Keratinocyte (primary cell): ENCODE measurements around the gene PTPRT. TPM values are rescaled to one million over a fixed set of nuclear protein-coding genes. Genes with fewer than 3 reads are reported as not detected.

Experiments used
- DNase-seq: peaks from one replicate; pipeline ENCODE4 v3.0.0-alpha.2; 2011; ENCODE audit warnings: low read depth, missing footprints, low spot score
- FAIRE-seq: peaks from 2 replicates; lab custom pipeline; 2011; peaks lifted over from hg19 to GRCh38; lab: Jason Lieb, UNC
- H2AFZ ChIP-seq: 2 replicates; pipeline ENCODE4 v1.6.0; 2012; ENCODE audit warnings: low read length, control low read depth, inconsistent platforms; ENCODE audit not compliant: control insufficient read depth
- H3K27ac ChIP-seq: 2 replicates; pipeline ENCODE4 v1.5.1; 2011; ENCODE audit warnings: low read length; ENCODE audit not compliant: control insufficient read depth, insufficient read depth
- H3K27me3 ChIP-seq: 3 replicates; pipeline ENCODE4 v1.6.0; 2011; ENCODE audit warnings: low read length; ENCODE audit not compliant: control insufficient read depth, insufficient read depth; ENCODE audit errors: extremely low read depth
- H3K36me3 ChIP-seq, 2 experiments: 2 replicates in 1 of 2; 3 replicates in 1 of 2; pipeline ENCODE4 v1.5.1; 2011; ENCODE audit warnings: low read length in 2 of 2, mild to moderate bottlenecking in 1 of 2; ENCODE audit not compliant: control insufficient read depth in 2 of 2, insufficient read depth in 2 of 2; ENCODE audit errors: extremely low read depth in 1 of 2
- H3K4me1 ChIP-seq: 3 replicates; pipeline ENCODE4 v1.5.1; 2011; ENCODE audit warnings: low read length; ENCODE audit not compliant: control insufficient read depth, insufficient read depth; ENCODE audit errors: extremely low read depth
- H3K4me2 ChIP-seq: 3 replicates; pipeline ENCODE4 v1.6.0; 2011; ENCODE audit warnings: low read depth, low read length; ENCODE audit not compliant: control insufficient read depth, insufficient read depth; ENCODE audit errors: extremely low read depth
- H3K4me3 ChIP-seq, 3 experiments: fragments of 200-600 bp in 1 of 3; sonication (generic) in 1 of 3; 2 replicates in 2 of 3; 3 replicates in 1 of 3; pipeline ENCODE4 v1.5.1; 2011 to 2016; ENCODE audit warnings: low read length in 3 of 3, mild to moderate bottlenecking in 3 of 3, control low read depth in 2 of 3, inconsistent platforms in 1 of 3, low read depth in 1 of 3, mixed read lengths in 1 of 3, mixed run types in 1 of 3, moderate library complexity in 1 of 3; ENCODE audit not compliant: control insufficient read depth in 2 of 3, insufficient read depth in 2 of 3; ENCODE audit errors: extremely low read depth in 1 of 3
- H3K79me2 ChIP-seq: 2 replicates; pipeline ENCODE4 v1.6.0; 2012; ENCODE audit warnings: low read length; ENCODE audit not compliant: control insufficient read depth, insufficient read depth
- H3K9ac ChIP-seq: 3 replicates; pipeline ENCODE4 v1.6.0; 2011; ENCODE audit warnings: low read length; ENCODE audit not compliant: control insufficient read depth, insufficient read depth; ENCODE audit errors: extremely low read depth
- H3K9me1 ChIP-seq: 3 replicates; pipeline ENCODE4 v1.6.0; 2011; ENCODE audit warnings: low read length; ENCODE audit not compliant: control insufficient read depth, insufficient read depth; ENCODE audit errors: extremely low read depth
- H3K9me3 ChIP-seq: 2 replicates; pipeline ENCODE4 v1.5.1; 2012; ENCODE audit warnings: low read depth, low read length; ENCODE audit not compliant: control insufficient read depth
- H4K20me1 ChIP-seq: 3 replicates; pipeline ENCODE4 v1.6.0; 2011; ENCODE audit warnings: low read length; ENCODE audit not compliant: control insufficient read depth, insufficient read depth; ENCODE audit errors: extremely low read depth
- CTCF ChIP-seq, 3 experiments: IDR thresholded peaks in 1 of 3; conservative IDR thresholded peaks in 1 of 3; optimal IDR thresholded peaks in 1 of 3; 2 replicates in 2 of 3; 3 replicates in 1 of 3; pipeline versions ENCODE3 to v1.5.1; 2011; ENCODE audit warnings: low read length in 3 of 3, mild to moderate bottlenecking in 3 of 3, moderate library complexity in 2 of 3, control low read depth in 1 of 3, inconsistent platforms in 1 of 3; ENCODE audit not compliant: insufficient read depth in 2 of 3; ENCODE audit errors: extremely low read depth in 1 of 3
- EZH2 ChIP-seq: IDR thresholded peaks from one replicate; pipeline ENCODE4 v1.6.1; 2012; ENCODE audit warnings: inconsistent platforms, mild to moderate bottlenecking, low read length, moderate library complexity
- dilution Hi-C: fragments of 300-500 bp; cut with MboI; formaldehyde crosslinking; loops from one replicate; pipeline ENCODE4 v1.7.0; 2020; ENCODE audit warnings: low sequenced_read_pairs; ENCODE audit not compliant: extremely low pct_ligation_motif_present
- polyA plus RNA-seq, 5 experiments: library from polyadenylated mRNA; depleted of rRNA in 3 of 5; stranded (reverse) in 3 of 5; stranded (forward) in 1 of 5; unstranded in 1 of 5; fragments of >200 nt; gene quantifications; 1 replicate in 1 of 5; 2 replicates in 3 of 5; 3 replicates in 1 of 5; pipeline versions ENCODE4 v1.2.1 to v1.2.3, GENCODE V29; 2011 to 2012; ENCODE audit warnings: missing spikeins in 2 of 5, low read depth in 1 of 5, low replicate concordance in 1 of 5

Gene PTPRT
- polyA plus RNA-seq, 1 donor (not counting 4 experiments of a cell fraction or from before 2014, with no cell fraction given), result not detected

GRCh38 chr20:42391807-42392206 is 797.9 kb downstream of the PTPRT start:
- Histone ChIP-seq H3K27me3 (no peaks in the 10 kb centered on the region), H3K4me2 (no peak overlapping the region), H3K36me3 (no peaks in the 10 kb centered on the region), H3K9me3 (no peaks in the 10 kb centered on the region), H3K4me3 (no peak overlapping the region), H3K9me1 (no peaks in the 10 kb centered on the region), H3K79me2 (no peaks in the 10 kb centered on the region), H2AFZ (no peak overlapping the region), H3K9ac (no peak overlapping the region), H3K4me1 (no peaks in the 10 kb centered on the region), H3K27ac (no peak overlapping the region), H4K20me1 (no peaks in the 10 kb centered on the region)
- no peak for DNase-seq
- TF ChIP-seq EZH2 (no peak), CTCF (optimal IDR thresholded peaks at IDR 0.05 in 1 of 3, IDR thresholded peaks at IDR 0.05 in 1 of 3, conservative IDR thresholded peaks at IDR 0.05 in 1 of 3; ENCODE audit: extremely low read depth in 1 of 3, insufficient read depth in 2 of 3, low read length in 3 of 3) (peak in 1 of 3 experiments; percentile 1)
- dilution Hi-C loops, result no loop called here
- FAIRE-seq, result no peak

- FAIRE-seq, result no peak
- H3K9me3 ChIP-seq, result peaks cover 2% of the 10 kb centered on the region
- dilution Hi-C loops, result no loop called here
These were observed 809.4 kb downstream of the PTPRT start for GRCh38 chr20:42380287-42380686.

More at GRCh38 chr20:42380287-42380686, 809.4 kb downstream of the PTPRT start:
- no peaks in the 10 kb centered on the region for H3K27me3 ChIP-seq
- H3K79me2 ChIP-seq, result no peaks in the 10 kb centered on the region
- no peak for TF ChIP-seq EZH2
- no peak for TF ChIP-seq CTCF (optimal IDR thresholded peaks at IDR 0.05 in 1 of 3, IDR thresholded peaks at IDR 0.05 in 1 of 3, conservative IDR thresholded peaks at IDR 0.05 in 1 of 3; ENCODE audit: extremely low read depth in 1 of 3, insufficient read depth in 2 of 3, low read length in 3 of 3)
- no peak overlapping the region for H2AFZ ChIP-seq
- H3K27ac ChIP-seq, result no peak overlapping the region
- no peaks in the 10 kb centered on the region for H4K20me1 ChIP-seq
- H3K36me3 ChIP-seq, result no peaks in the 10 kb centered on the region
- no peaks in the 10 kb centered on the region for H3K9me1 ChIP-seq
- H3K9ac ChIP-seq, result no peak overlapping the region
- H3K4me1 ChIP-seq, result no peaks in the 10 kb centered on the region
- no peak for DNase-seq
- no peak overlapping the region for H3K4me3 ChIP-seq
- H3K4me2 ChIP-seq, result no peak overlapping the region
